SK-N-SH treated with all-trans-retinoic acid at 6 μM for 48 hours (cell line): ENCODE results near the gene SERPING1.

Experiments
- ARNTL ChIP-seq: fragments of 450-650 bp; formaldehyde crosslinking; IDR thresholded peaks from 2 replicates; pipeline ENCODE4 v1.5.0; 2020; ENCODE audit warnings: low read depth, mild to moderate bottlenecking, moderate library complexity, borderline replicate concordance
- ESRRG ChIP-seq: fragments of 250-450 bp; sonication (Bioruptor Pico); IDR thresholded peaks from 2 replicates; pipeline ENCODE4 v1.6.1; 2021; ENCODE audit warnings: mild to moderate bottlenecking
- PPARA ChIP-seq: fragments of 250-450 bp; sonication (Bioruptor Pico); IDR thresholded peaks from 2 replicates; pipeline ENCODE4 v1.5.0; 2020; ENCODE audit warnings: mild to moderate bottlenecking, borderline replicate concordance
- RARB ChIP-seq: fragments of 250-450 bp; sonication (Bioruptor Pico); IDR thresholded peaks from 2 replicates; pipeline ENCODE4 v1.8.0; 2021; ENCODE audit warnings: mild to moderate bottlenecking, moderate library complexity
- SNAI2 ChIP-seq: fragments of 250-450 bp; sonication (Bioruptor Pico); IDR thresholded peaks from 2 replicates; pipeline ENCODE4 v1.5.0; 2020; ENCODE audit warnings: mild to moderate bottlenecking, moderate library complexity
- ZC3H10 ChIP-seq: fragments of 250-450 bp; sonication (Bioruptor Pico); IDR thresholded peaks from 2 replicates; pipeline ENCODE4 v1.5.1; 2021; ENCODE audit warnings: mild to moderate bottlenecking, moderate library complexity
- ZNF70 ChIP-seq: fragments of 450-650 bp; formaldehyde crosslinking; IDR thresholded peaks from 2 replicates; pipeline ENCODE4 v1.5.0; 2020; ENCODE audit warnings: mild to moderate bottlenecking, moderate library complexity
- TF ChIP-seq, protein P1 (sequence below): fragments of 250-450 bp; sonication (Bioruptor Pico); IDR thresholded peaks from 2 replicates; pipeline ENCODE4 v1.8.0; 2020; ENCODE audit warnings: mild to moderate bottlenecking, moderate library complexity, borderline replicate concordance

DNA sequence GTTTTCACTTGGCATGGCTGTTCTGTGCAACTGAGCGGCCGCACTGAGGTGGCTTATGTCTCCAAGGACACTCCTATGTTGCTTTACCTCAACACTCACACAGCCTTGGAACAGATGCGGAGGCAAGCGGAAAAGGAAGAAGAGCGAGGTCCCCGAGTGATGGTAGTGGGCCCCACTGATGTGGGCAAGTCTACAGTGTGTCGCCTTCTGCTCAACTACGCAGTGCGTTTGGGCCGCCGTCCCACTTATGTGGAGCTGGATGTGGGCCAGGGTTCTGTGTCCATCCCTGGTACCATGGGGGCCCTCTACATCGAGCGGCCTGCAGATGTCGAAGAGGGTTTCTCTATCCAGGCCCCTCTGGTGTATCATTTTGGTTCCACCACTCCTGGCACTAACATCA is 62.2 kb downstream of the SERPING1 start:
- TF ChIP-seq ZC3H10 (CRISPR knock-in tag) (no peak), ZNF70 (no peak), ESRRG (no peak), SNAI2 (CRISPR knock-in tag) (no peak), PPARA (CRISPR knock-in tag) (no peak), ARNTL (no peak), RARB (CRISPR knock-in tag) (no peak)
- TF ChIP-seq, protein P1, sequence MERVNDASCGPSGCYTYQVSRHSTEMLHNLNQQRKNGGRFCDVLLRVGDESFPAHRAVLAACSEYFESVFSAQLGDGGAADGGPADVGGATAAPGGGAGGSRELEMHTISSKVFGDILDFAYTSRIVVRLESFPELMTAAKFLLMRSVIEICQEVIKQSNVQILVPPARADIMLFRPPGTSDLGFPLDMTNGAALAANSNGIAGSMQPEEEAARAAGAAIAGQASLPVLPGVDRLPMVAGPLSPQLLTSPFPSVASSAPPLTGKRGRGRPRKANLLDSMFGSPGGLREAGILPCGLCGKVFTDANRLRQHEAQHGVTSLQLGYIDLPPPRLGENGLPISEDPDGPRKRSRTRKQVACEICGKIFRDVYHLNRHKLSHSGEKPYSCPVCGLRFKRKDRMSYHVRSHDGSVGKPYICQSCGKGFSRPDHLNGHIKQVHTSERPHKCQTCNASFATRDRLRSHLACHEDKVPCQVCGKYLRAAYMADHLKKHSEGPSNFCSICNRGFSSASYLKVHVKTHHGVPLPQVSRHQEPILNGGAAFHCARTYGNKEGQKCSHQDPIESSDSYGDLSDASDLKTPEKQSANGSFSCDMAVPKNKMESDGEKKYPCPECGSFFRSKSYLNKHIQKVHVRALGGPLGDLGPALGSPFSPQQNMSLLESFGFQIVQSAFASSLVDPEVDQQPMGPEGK (CRISPR knock-in tag), result no peak
